Epithelial cell of esophagus (primary cell): Measurements from ENCODE around the gene SH3BGRL3.

Experiments used
- DNase-seq: peaks from one replicate; pipeline ENCODE4 v3.0.0; 2010; ENCODE audit warnings: low read depth
- H3K4me3 ChIP-seq: 2 replicates; pipeline ENCODE4 v1.5.1; 2011; ENCODE audit warnings: mild to moderate bottlenecking, low read length, control low read depth
- CTCF ChIP-seq: IDR thresholded peaks from 2 replicates; pipeline ENCODE4 v1.5.1; 2011; ENCODE audit warnings: low read depth, mild to moderate bottlenecking, low read length, control low read depth, inconsistent platforms; ENCODE audit not compliant: insufficient read depth; ENCODE audit errors: missing control alignments

SH3BGRL3 gene

GRCh38 chr1:26252718-26253117, 27.2 kb upstream of the SH3BGRL3 start:
- H3K4me3 ChIP-seq = no peak overlapping the region
- no peak for TF ChIP-seq CTCF
- DNase-seq = no peak

- TF ChIP-seq CTCF = no peak
- no peak for DNase-seq
- no peak overlapping the region for H3K4me3 ChIP-seq
Measured at GRCh38 chr1:26254404-26254803, 25.5 kb upstream of the SH3BGRL3 start.

- H3K4me3 ChIP-seq = no peak overlapping the region
- TF ChIP-seq CTCF = no peak
- DNase-seq = no peak
Measured at GRCh38 chr1:26257222-26257621, 22.7 kb upstream of the SH3BGRL3 start.

GRCh38 chr1:26259005-26259404, 20.9 kb upstream of the SH3BGRL3 start:
- DNase-seq = no peak
- no peak overlapping the region for H3K4me3 ChIP-seq
- TF ChIP-seq CTCF = no peak

GRCh38 chr1:26259578-26259977, 20.3 kb upstream of the SH3BGRL3 start:
- no peak for TF ChIP-seq CTCF
- DNase-seq = no peak
- H3K4me3 ChIP-seq = no peak overlapping the region

- TF ChIP-seq CTCF = no peak
- no peak overlapping the region for H3K4me3 ChIP-seq
- no peak for DNase-seq
Measured at GRCh38 chr1:26263212-26263611, 16.7 kb upstream of the SH3BGRL3 start.

GRCh38 chr1:26265405-26265804, 14.5 kb upstream of the SH3BGRL3 start:
- no peak for TF ChIP-seq CTCF
- no peak overlapping the region for H3K4me3 ChIP-seq
- DNase-seq = no peak
